Hepatocyte (in vitro differentiated cells): ENCODE data around the gene FYN. TPM values are rescaled to one million over a fixed set of nuclear protein-coding genes. Genes with fewer than 3 reads are reported as not detected.
A peak's percentile ranks its signal among the peaks of the same experiment; 100 is the strongest.

Source experiments
- DNase-seq: peaks from one replicate; pipeline ENCODE4 v3.0.0-alpha.2; 2016; ENCODE audit warnings: low spot score
- H2AFZ ChIP-seq: fragments of 200-600 bp; sonication (generic); 2 replicates; pipeline ENCODE4 v1.6.0; 2016; ENCODE audit warnings: antibody characterized with exemption, mild to moderate bottlenecking
- H3K27ac ChIP-seq: fragments of 200-600 bp; sonication (generic); 2 replicates; pipeline ENCODE4 v1.5.1; 2016; ENCODE audit warnings: mild to moderate bottlenecking
- H3K27me3 ChIP-seq: fragments of 200-600 bp; sonication (generic); 2 replicates; pipeline ENCODE4 v1.6.1; 2016
- H3K36me3 ChIP-seq: fragments of 200-600 bp; sonication (generic); replicated peaks from 2 replicates; pipeline ENCODE4 v1.5.1; 2016; ENCODE audit warnings: low read depth; ENCODE audit not compliant: insufficient read depth
- H3K4me1 ChIP-seq: fragments of 200-600 bp; sonication (generic); 2 replicates; pipeline ENCODE4 v1.5.1; 2016; ENCODE audit warnings: mild to moderate bottlenecking, moderate library complexity; ENCODE audit not compliant: insufficient read depth
- H3K4me2 ChIP-seq: fragments of 200-600 bp; sonication (generic); 2 replicates; pipeline ENCODE4 v1.6.0; 2016
- H3K4me3 ChIP-seq: fragments of 200-600 bp; sonication (generic); 2 replicates; pipeline ENCODE4 v1.5.1; 2016; ENCODE audit warnings: mild to moderate bottlenecking
- H3K79me2 ChIP-seq: fragments of 200-600 bp; sonication (generic); 2 replicates; pipeline ENCODE4 v1.6.0; 2017; ENCODE audit warnings: mild to moderate bottlenecking
- H3K9me2 ChIP-seq: fragments of 200-600 bp; sonication (generic); replicated peaks from 2 replicates; pipeline ENCODE4 v1.6.0; 2017; ENCODE audit warnings: mild to moderate bottlenecking; ENCODE audit not compliant: insufficient read depth
- H3K9me3 ChIP-seq: fragments of 200-600 bp; sonication (generic); 2 replicates; pipeline ENCODE4 v1.5.1; 2016; ENCODE audit warnings: low read depth, mild to moderate bottlenecking
- H4K20me1 ChIP-seq: fragments of 200-600 bp; sonication (generic); 2 replicates; pipeline ENCODE4 v1.6.0; 2016; ENCODE audit warnings: mild to moderate bottlenecking; ENCODE audit not compliant: insufficient read depth, poor library complexity, severe bottlenecking
- CTCF ChIP-seq: fragments of 200-600 bp; sonication (generic); IDR thresholded peaks from 2 replicates; pipeline ENCODE4 v1.5.1; 2016; ENCODE audit warnings: antibody characterized with exemption, mild to moderate bottlenecking; ENCODE audit not compliant: poor library complexity
- EZH2 ChIP-seq: fragments of 200-600 bp; sonication (generic); IDR thresholded peaks from 2 replicates; pipeline ENCODE4 v1.6.1; 2016; ENCODE audit warnings: antibody characterized with exemption, mild to moderate bottlenecking, borderline replicate concordance
- EZH2phosphoT487 ChIP-seq: fragments of 200-600 bp; sonication (generic); IDR thresholded peaks from one replicate; pipeline ENCODE4 v1.6.1; 2018; ENCODE audit warnings: antibody characterized with exemption, mild to moderate bottlenecking, low read depth, moderate library complexity; ENCODE audit not compliant: unreplicated experiment, severe bottlenecking
- WGBS: methylation state at CpG from one replicate; pipeline ENCODE4 v1.1.6; 2016; ENCODE audit warnings: low lambda C conversion rate; ENCODE audit errors: missing lambda C conversion rate; 5-methylcytosine and 5-hydroxymethylcytosine counted together
- polyA plus RNA-seq: library from polyadenylated mRNA; unstranded; fragments of >200 nt; fragmentation: Nextera tagmentation; extraction: Ambion mirVana; gene quantifications from 2 replicates; pipeline ENCODE4 v1.2.1, GENCODE V29; 2016
- total RNA-seq: library from RNA; depleted of rRNA; stranded (reverse); fragments of >200 nt; gene quantifications from 2 replicates; pipeline ENCODE4 v1.2.3, GENCODE V29; 2014

Gene FYN
- total and polyA plus RNA-seq, 2 experiments from 2014 or later, result 40.0 to 70.1 TPM

DNA sequence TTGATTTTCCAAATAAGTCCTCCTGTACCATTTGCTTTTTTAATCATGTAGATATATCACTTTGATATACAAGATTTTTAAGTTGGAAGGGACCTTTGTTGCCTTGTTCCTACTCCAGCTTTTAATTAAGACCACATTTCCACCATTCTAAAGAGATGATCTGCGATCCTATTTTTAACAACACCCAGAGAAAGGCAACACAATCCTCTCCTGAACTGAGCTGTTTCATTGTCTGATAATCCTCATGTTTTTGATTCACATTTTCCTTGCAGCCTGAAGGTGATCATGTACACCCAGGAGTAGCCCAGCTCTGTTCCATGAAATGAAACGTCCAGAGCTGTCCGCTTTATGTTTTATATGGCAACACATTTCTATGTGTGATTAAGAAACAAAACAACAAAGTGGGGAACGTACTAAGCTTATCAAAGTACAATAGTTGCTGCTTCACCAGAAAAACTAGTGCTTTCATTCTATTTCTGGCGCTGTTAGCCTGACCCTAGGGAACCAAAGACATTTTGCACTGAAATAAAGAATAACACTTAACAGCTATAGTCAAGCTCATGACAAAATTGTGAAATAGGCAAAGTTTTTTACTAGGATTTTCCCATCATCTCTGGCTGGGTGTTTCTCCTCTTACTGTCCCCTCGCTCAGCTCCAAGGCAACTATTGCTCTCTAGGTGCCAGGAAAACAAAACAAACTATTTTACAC is 245.0 kb downstream of the FYN start:
- Histone ChIP-seq H3K27ac (peak overlapping the region; percentile 45), H3K79me2 (no peaks in the 10 kb centered on the region), H4K20me1 (no peaks in the 10 kb centered on the region), H3K9me3 (no peaks in the 10 kb centered on the region), H3K4me1 (peaks cover 19% of the 10 kb centered on the region), H3K27me3 (no peaks in the 10 kb centered on the region), H2AFZ (no peak overlapping the region), H3K4me3 (no peak overlapping the region), H3K36me3 (no peaks in the 10 kb centered on the region), H3K4me2 (no peak overlapping the region), H3K9me2 (no peaks in the 10 kb centered on the region)
- TF ChIP-seq EZH2, result no peak
- no peak for TF ChIP-seq CTCF
- no peak for TF ChIP-seq EZH2phosphoT487
- WGBS, result 76% methylated on average over 6 of the region's 6 CpGs
- DNase-seq, result no peak

- Histone ChIP-seq H3K79me2 (no peaks in the 10 kb centered on the region), H3K4me1 (peaks cover 6% of the 10 kb centered on the region), H4K20me1 (no peaks in the 10 kb centered on the region), H3K9me3 (no peaks in the 10 kb centered on the region), H3K4me3 (no peak overlapping the region), H3K4me2 (no peak overlapping the region), H3K27me3 (no peaks in the 10 kb centered on the region), H2AFZ (no peak overlapping the region), H3K27ac (no peak overlapping the region), H3K36me3 (no peaks in the 10 kb centered on the region), H3K9me2 (no peaks in the 10 kb centered on the region)
- 84% methylated on average over 8 of the region's 8 CpGs for WGBS
- DNase-seq, result no peak
- TF ChIP-seq EZH2 (no peak), EZH2phosphoT487 (no peak), CTCF (no peak)
Observed at GRCh38 chr6:111626441-111626840, 246.8 kb downstream of the FYN start.

- no peak overlapping the region for H3K27ac ChIP-seq
- no peak for TF ChIP-seq EZH2phosphoT487
Observed at GRCh38 chr6:111625461-111626391, 247.5 kb downstream of the FYN start.

DNA sequence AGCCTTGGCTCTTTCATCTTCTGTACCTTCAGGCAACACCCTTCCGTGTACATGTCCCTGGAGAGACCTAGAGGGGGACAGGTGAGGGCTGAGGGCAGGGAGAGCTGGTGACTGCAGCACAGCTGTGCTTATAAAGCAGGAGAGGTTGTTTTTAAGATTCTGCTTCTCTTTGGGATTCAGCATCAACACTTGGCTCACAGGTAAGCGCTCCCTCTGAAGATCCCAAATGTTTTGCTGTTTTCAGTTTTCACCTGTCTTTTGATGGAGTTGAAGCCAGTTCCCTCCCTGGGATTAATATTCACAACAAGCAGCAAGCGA is 248.2 kb downstream of the FYN start:
- Histone ChIP-seq H3K79me2 (no peaks in the 10 kb centered on the region), H3K4me3 (no peak overlapping the region), H3K36me3 (no peaks in the 10 kb centered on the region), H3K9me2 (no peaks in the 10 kb centered on the region), H3K4me1 (peaks cover 1% of the 10 kb centered on the region), H4K20me1 (no peaks in the 10 kb centered on the region), H2AFZ (no peak overlapping the region), H3K4me2 (no peak overlapping the region), H3K27me3 (no peaks in the 10 kb centered on the region), H3K27ac (no peak overlapping the region), H3K9me3 (no peaks in the 10 kb centered on the region)
- TF ChIP-seq EZH2phosphoT487, result no peak
- no peak for TF ChIP-seq CTCF
- TF ChIP-seq EZH2, result no peak
- WGBS, result 70% methylated on average over 3 of the region's 3 CpGs
- DNase-seq, result no peak

More at GRCh38 chr6:111625461-111626391, 247.5 kb downstream of the FYN start:
- Histone ChIP-seq H3K4me3 (no peak overlapping the region), H3K4me1 (peaks cover 3% of the 10 kb centered on the region), H3K4me2 (no peak overlapping the region), H3K79me2 (no peaks in the 10 kb centered on the region), H3K9me2 (no peaks in the 10 kb centered on the region), H2AFZ (no peak overlapping the region), H3K27me3 (no peaks in the 10 kb centered on the region), H3K9me3 (no peaks in the 10 kb centered on the region), H3K36me3 (no peaks in the 10 kb centered on the region), H4K20me1 (no peaks in the 10 kb centered on the region)
- DNase-seq, result no peak
- 84% methylated on average over 17 of the region's 17 CpGs for WGBS
